Activated CD8-positive, alpha-beta T cell treated with anti-CD3 and anti-CD28 coated beads for 36 hours (primary cell): ENCODE measurements around the gene PITPNC1. TPM values are rescaled to one million over a fixed set of nuclear protein-coding genes. Genes with fewer than 3 reads are reported as not detected.
A peak's percentile ranks its signal among the peaks of the same experiment; 100 is the strongest.

Experiments
- ATAC-seq: fragments of 200-7000 bp; cut with Tn5 transposase; one replicate; pipeline ENCODE4 v1.10.0; 2021; ENCODE audit warnings: mild to moderate bottlenecking, moderate library complexity
- CTCF ChIA-PET: fragments of 350-600 bp; sonication (Branson Sonifier 250); formaldehyde crosslinking; loops from one replicate; lab custom pipeline; 2021; ENCODE audit warnings: antibody characterized with exemption; lab: Charles Lee
- POLR2A ChIA-PET: fragments of 350-600 bp; sonication (Branson Sonifier 250); formaldehyde crosslinking; loops from one replicate; lab custom pipeline; 2021; ENCODE audit warnings: antibody characterized with exemption; lab: Charles Lee
- DNase-seq: peaks from one replicate; pipeline ENCODE4 v3.0.0-alpha.2; 2020
- H3K27ac Mint-ChIP-seq: one replicate; pipeline ENCODE4 v1.8.0; 2021; ENCODE audit warnings: mild to moderate bottlenecking, mixed read lengths
- H3K27me3 Mint-ChIP-seq: one replicate; pipeline ENCODE4 v1.8.0; 2021; ENCODE audit warnings: mixed read lengths
- H3K36me3 Mint-ChIP-seq: one replicate; pipeline ENCODE4 v1.8.0; 2021; ENCODE audit warnings: low read depth, mixed read lengths
- H3K4me1 Mint-ChIP-seq: one replicate; pipeline ENCODE4 v1.8.0; 2021; ENCODE audit warnings: low read depth, mixed read lengths
- H3K4me3 Mint-ChIP-seq: one replicate; pipeline ENCODE4 v1.8.0; 2021; ENCODE audit warnings: mild to moderate bottlenecking, moderate library complexity, mixed read lengths
- H3K9me3 Mint-ChIP-seq: one replicate; pipeline ENCODE4 v1.8.0; 2021; ENCODE audit warnings: mixed read lengths
- CTCF ChIP-seq: fragments of 200-600 bp; IDR thresholded peaks from one replicate; pipeline ENCODE4 v1.8.0; 2022; ENCODE audit warnings: antibody characterized with exemption, mild to moderate bottlenecking
- intact Hi-C: fragments of 100-400 bp; cut with micrococcal nuclease; formaldehyde crosslinking; loops from one replicate; pipeline ENCODE4 v1.10.0; 2022
- total RNA-seq, 2 experiments: library from RNA; stranded (reverse); gene quantifications; one replicate each; pipeline ENCODE4 v1.2.3, GENCODE V29; 2021

PITPNC1 gene
- total RNA-seq, 2 experiments from 2014 or later = 51.8 to 56.3 TPM

GRCh38 chr17:67518876-67519275, 141.8 kb downstream of the PITPNC1 start:
- TF ChIP-seq CTCF = no peak
- CTCF ChIA-PET = no interaction called here
- no peak overlapping the region for H3K4me3 Mint-ChIP-seq

GRCh38 chr17:67519801-67520251, 142.7 kb downstream of the PITPNC1 start:
- Mint-ChIP-seq H3K36me3 (peaks cover 10% of the 10 kb centered on the region), H3K4me3 (peak overlapping the region; percentile 49), H3K9me3 (peaks cover 9% of the 10 kb centered on the region), H3K27ac (peak overlapping the region; percentile 70), H3K27me3 (no peaks in the 10 kb centered on the region), H3K4me1 (peaks cover 62% of the 10 kb centered on the region)
- intact Hi-C loops = no loop called here
- POLR2A ChIA-PET = interaction anchor here (1.2 to 1.3 kb wide), 2 partner anchors 11 to 141 kb away, joined by 3 read pairs; no protein-coding TSS in a partner anchor
- CTCF ChIA-PET = no interaction called here
- ATAC-seq = no peak
- no peak for DNase-seq
- no peak for TF ChIP-seq CTCF

More at GRCh38 chr17:67518876-67519275, 141.8 kb downstream of the PITPNC1 start:
- Mint-ChIP-seq H3K27ac (no peak overlapping the region), H3K36me3 (peaks cover 10% of the 10 kb centered on the region), H3K4me1 (peaks cover 65% of the 10 kb centered on the region), H3K9me3 (peaks cover 9% of the 10 kb centered on the region), H3K27me3 (no peaks in the 10 kb centered on the region)
- no peak for DNase-seq
- ATAC-seq = no peak
- intact Hi-C loops = no loop called here
- POLR2A ChIA-PET = no interaction called here

GRCh38 chr17:67520252-67520906, 143.3 kb downstream of the PITPNC1 start:
- CTCF ChIA-PET = interaction anchor here (0.7 to 1.0 kb wide), 3 partner anchors 9 to 146 kb away, joined by 3 read pairs; no protein-coding TSS in a partner anchor
- POLR2A ChIA-PET = interaction anchor here (0.6 to 1.7 kb wide), 4 partner anchors 12 to 142 kb away, joined by 3 to 5 read pairs (median 3); no protein-coding TSS in a partner anchor
- no peaks in the 10 kb centered on the region for H3K27me3 Mint-ChIP-seq
- DNase-seq (no peak), ATAC-seq (peak; percentile 63)
- H3K36me3 Mint-ChIP-seq = peaks cover 10% of the 10 kb centered on the region
- H3K4me1 Mint-ChIP-seq = peaks cover 57% of the 10 kb centered on the region
- intact Hi-C loops = no loop called here
- no peak for TF ChIP-seq CTCF
- H3K4me3 Mint-ChIP-seq = peak overlapping the region; percentile 49
- peaks cover 9% of the 10 kb centered on the region for H3K9me3 Mint-ChIP-seq
- peak overlapping the region; percentile 70 for H3K27ac Mint-ChIP-seq

- peaks cover 9% of the 10 kb centered on the region for H3K9me3 Mint-ChIP-seq
- POLR2A ChIA-PET = interaction anchor here (0.6 to 1.7 kb wide), 4 partner anchors 11 to 142 kb away, joined by 3 to 5 read pairs (median 3); no protein-coding TSS in a partner anchor
- no peak for TF ChIP-seq CTCF
- CTCF ChIA-PET = interaction anchor here (0.7 to 1.0 kb wide), 3 partner anchors 10 to 146 kb away, joined by 3 read pairs; no protein-coding TSS in a partner anchor
- intact Hi-C loops = no loop called here
- H3K27me3 Mint-ChIP-seq = no peaks in the 10 kb centered on the region
- ATAC-seq (no peak), DNase-seq (no peak)
- H3K4me3 Mint-ChIP-seq = no peak overlapping the region
- peaks cover 10% of the 10 kb centered on the region for H3K36me3 Mint-ChIP-seq
- H3K27ac Mint-ChIP-seq = no peak overlapping the region
- peaks cover 58% of the 10 kb centered on the region for H3K4me1 Mint-ChIP-seq
Measured at GRCh38 chr17:67520916-67521774, 144.1 kb downstream of the PITPNC1 start.
